Measurements from ENCODE around the gene POLN.

POLN gene

DNA sequence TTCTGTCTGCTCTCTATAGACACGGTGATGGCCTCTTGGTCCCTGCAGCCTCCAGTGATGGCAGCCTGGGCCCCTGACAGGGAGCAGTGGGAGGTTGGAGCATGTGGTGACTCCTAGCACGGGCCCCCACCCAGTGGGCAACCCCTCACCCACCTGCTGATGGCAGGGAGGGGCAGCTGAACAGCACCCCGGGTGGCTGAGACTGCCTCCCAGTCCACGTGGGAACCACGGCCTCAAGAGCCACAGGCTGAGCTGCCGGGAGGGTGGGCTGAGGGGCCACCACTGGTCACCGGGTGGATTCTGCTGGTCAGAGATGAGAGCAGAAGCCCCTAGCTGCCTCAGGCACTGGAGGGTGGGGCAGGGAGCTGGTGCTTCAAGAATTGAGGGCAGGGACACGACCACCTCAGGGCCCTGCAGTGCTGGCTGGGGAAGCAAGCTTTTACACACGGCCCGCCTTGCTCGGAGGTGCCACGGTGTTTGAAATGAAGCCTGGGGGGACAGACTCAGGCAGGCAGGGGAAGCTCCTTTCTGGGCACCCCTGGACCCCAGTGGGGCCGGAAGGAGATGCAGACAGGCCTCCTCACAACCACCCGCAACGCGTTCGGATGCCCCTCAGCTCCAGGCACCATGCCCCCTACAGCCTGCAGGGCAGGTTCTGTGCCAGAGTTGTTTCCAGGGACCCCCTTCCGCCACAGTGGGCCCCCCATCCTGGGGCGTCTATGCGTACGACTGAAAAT is 6.3 kb upstream of the POLN start:
- no peaks in the 10 kb centered on the region for H3K27me3 ChIP-seq (ENCODE audit: insufficient read depth, low read depth, severe bottlenecking)
- no peaks in the 10 kb centered on the region for H3K9me3 ChIP-seq (ENCODE audit: severe bottlenecking)
- TF ChIP-seq, protein P1, sequence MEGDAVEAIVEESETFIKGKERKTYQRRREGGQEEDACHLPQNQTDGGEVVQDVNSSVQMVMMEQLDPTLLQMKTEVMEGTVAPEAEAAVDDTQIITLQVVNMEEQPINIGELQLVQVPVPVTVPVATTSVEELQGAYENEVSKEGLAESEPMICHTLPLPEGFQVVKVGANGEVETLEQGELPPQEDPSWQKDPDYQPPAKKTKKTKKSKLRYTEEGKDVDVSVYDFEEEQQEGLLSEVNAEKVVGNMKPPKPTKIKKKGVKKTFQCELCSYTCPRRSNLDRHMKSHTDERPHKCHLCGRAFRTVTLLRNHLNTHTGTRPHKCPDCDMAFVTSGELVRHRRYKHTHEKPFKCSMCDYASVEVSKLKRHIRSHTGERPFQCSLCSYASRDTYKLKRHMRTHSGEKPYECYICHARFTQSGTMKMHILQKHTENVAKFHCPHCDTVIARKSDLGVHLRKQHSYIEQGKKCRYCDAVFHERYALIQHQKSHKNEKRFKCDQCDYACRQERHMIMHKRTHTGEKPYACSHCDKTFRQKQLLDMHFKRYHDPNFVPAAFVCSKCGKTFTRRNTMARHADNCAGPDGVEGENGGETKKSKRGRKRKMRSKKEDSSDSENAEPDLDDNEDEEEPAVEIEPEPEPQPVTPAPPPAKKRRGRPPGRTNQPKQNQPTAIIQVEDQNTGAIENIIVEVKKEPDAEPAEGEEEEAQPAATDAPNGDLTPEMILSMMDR (IDR thresholded peaks at IDR 0.05; ENCODE audit: low read depth, low read length) = no peak
- peak; percentile 9 for DNase-seq
- no peak overlapping the region for H3K4me3 ChIP-seq (ENCODE audit: low read depth, low read length)
- peaks cover 24% of the 10 kb centered on the region for H3K36me3 ChIP-seq
- H3K27ac ChIP-seq = no peak overlapping the region

DNA sequence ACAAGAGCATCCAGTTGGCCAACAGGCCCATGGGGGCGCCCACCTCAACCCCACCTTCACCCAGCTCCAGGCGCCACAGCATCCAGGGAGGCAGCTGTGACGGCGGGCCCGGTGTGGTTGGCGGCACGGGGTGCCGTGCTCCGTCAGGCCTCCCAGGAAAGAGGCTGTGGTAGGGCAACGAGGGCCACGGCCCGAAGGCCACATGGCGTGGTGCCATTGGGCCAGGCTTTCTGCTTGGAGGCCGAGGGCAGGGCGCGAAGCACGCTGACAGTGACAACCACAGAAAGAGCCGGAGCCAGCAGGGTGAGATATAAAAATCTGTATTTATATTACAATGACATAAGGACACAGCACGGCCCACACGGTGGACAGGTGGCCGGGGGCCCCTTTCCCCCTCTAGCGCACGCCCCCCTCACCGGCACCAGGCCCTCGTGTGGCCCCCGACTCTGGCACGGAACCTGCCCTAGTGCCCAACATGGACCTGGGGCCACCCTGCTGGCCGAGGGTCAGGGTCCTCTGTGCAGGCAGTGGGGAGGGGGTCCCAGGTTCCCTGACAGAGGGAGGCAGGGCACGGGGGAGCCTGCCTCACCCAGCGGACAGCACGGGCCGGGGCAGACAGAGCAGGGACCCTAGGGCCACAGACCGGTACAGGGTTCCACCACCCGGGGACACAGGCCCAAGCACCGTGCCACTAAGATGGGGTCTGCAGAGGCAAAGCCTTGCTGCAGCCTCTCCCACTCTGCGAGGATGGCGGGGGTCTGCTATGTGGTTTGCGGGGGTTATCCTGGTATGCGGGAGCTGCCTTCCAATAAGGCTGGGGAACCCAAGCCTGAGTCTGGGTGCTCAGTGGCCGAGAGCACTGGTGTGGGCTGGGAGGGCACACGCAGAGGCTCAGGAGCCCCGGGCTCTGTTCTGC is 5.5 kb upstream of the POLN start:
- Histone ChIP-seq H3K4me3 (ENCODE audit: low read depth, low read length) (no peak overlapping the region), H3K9me3 (ENCODE audit: severe bottlenecking) (no peaks in the 10 kb centered on the region), H3K36me3 (peaks cover 24% of the 10 kb centered on the region), H3K27ac (no peak overlapping the region), H3K27me3 (ENCODE audit: insufficient read depth, low read depth, severe bottlenecking) (no peaks in the 10 kb centered on the region)
- TF ChIP-seq, protein P1 (IDR thresholded peaks at IDR 0.05; ENCODE audit: low read depth, low read length) = no peak
- peak; percentile 7 for DNase-seq

DNA sequence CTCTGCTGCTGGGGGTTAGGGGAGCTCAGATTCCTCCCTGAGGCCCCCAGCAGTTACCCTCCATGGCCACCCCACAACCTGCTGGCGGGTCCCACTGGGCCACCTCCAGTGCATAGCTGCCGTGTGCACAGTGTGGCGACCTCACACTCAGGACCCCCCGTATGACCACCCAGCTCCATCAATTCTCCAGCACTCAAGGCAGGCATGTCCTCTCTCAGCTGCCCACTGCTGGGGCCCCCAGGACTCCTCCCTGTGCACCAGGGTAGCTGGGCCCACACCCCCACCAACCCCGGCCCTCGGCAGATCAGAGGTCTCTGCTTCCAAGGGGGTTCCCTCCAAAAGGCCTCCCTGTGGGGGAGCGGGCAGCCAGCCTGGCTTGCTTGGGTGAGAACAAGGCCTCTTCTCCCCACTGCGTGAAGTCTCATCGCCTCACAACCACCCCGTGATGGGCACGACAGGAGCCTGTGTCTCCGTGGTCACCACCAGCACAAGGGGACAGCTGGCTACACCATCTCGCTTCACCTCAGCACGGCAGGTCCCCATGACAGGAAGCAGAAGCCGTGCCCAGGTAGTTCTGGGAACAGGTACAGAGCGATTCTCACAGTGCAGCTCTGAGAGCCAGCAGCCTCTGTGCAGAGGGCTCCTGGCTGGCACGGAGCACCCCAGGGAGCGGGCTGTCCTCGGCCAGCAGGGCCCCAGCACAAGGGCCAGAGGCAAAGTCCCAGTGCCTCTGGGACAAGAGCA is 4.6 kb upstream of the POLN start:
- Histone ChIP-seq H3K27me3 (ENCODE audit: insufficient read depth, low read depth, severe bottlenecking) (no peaks in the 10 kb centered on the region), H3K27ac (no peak overlapping the region), H3K9me3 (ENCODE audit: severe bottlenecking) (no peaks in the 10 kb centered on the region), H3K36me3 (peaks cover 26% of the 10 kb centered on the region), H3K4me3 (ENCODE audit: low read depth, low read length) (no peak overlapping the region)
- DNase-seq = peak; percentile 6
- TF ChIP-seq, protein P1 (IDR thresholded peaks at IDR 0.05; ENCODE audit: low read depth, low read length) = no peak

DNA sequence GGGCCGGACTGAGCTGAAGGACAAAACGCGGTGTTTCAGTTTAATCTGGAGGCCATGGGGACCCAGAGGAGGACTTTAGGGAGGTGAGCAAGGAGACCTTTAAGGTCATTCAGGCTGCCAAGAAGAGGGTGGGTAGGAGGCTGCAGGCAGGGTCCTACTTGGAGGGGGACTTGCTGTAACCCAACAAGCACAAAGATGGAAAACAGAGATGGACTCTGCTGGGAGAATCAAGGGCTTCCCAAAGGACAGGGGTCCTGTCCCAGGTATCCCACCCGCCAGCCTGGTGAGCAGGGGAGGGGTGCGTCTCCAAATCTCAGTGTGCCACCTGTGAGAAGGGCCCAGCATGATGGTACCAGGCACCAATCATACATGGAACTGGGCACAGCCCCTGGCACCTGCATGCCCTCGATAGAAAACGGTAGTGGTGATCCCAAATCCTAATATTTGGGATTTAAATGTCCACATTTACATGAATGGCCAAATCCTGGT is 3.9 kb upstream of the POLN start:
- TF ChIP-seq, protein P1 (IDR thresholded peaks at IDR 0.05; ENCODE audit: low read depth, low read length) = no peak
- no peaks in the 10 kb centered on the region for H3K27me3 ChIP-seq (ENCODE audit: insufficient read depth, low read depth, severe bottlenecking)
- DNase-seq = no peak
- no peak overlapping the region; the same call in 1 of the 2 replicates for H3K27ac ChIP-seq
- H3K36me3 ChIP-seq = peaks cover 21% of the 10 kb centered on the region
- no peaks in the 10 kb centered on the region for H3K9me3 ChIP-seq (ENCODE audit: severe bottlenecking)
- no peak overlapping the region for H3K4me3 ChIP-seq (ENCODE audit: low read depth, low read length)

DNA sequence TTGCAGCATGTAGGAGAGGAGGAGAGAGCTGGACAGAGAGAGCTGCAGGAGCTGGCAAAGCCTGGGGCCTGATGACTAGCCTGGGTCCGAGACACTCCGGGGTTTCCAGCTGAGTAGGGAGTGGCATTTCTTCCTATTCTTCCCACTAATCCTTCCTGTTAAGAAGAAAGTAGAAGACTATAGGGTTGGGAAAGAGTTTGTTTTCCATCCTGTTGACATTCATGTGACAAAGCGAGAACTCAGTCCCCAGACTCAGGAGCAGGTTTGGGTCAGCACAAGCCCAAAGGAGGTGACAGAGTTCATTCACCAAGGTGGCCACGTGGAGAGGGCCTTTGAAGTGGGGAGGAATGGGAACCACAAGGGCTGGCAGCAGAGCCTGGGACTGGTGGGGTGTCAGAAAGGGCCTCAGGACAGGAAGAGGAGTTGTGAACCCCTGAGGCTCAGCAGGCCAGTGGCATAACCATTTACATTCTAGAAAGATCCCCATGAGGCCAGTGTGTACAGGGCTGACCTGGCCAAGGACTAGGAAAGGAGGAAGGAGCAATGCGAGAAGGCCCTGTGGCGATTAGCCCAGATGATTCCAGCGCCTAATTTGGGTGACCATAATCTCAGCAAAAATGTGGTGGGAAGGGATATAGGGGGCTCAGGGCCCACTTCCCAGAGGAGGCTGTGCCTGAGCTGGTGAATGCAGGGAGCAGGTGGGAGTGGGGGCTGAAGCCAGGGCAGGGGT is 3.3 kb upstream of the POLN start:
- H3K27me3 ChIP-seq (ENCODE audit: insufficient read depth, low read depth, severe bottlenecking) = no peaks in the 10 kb centered on the region
- no peak overlapping the region; the same call in 1 of the 2 replicates for H3K27ac ChIP-seq
- no peak for DNase-seq
- TF ChIP-seq, protein P1 (IDR thresholded peaks at IDR 0.05; ENCODE audit: low read depth, low read length) = no peak
- H3K9me3 ChIP-seq (ENCODE audit: severe bottlenecking) = no peaks in the 10 kb centered on the region
- H3K36me3 ChIP-seq = peaks cover 17% of the 10 kb centered on the region
- no peak overlapping the region for H3K4me3 ChIP-seq (ENCODE audit: low read depth, low read length)
